Measurements from ENCODE around the gene NACC1. TPM values are rescaled to one million over a fixed set of nuclear protein-coding genes. Genes with fewer than 3 reads are reported as not detected.

The NACC1 gene
- total and polyA plus RNA-seq, 2 experiments from 2014 or later: 12.4 to 260 TPM

DNA sequence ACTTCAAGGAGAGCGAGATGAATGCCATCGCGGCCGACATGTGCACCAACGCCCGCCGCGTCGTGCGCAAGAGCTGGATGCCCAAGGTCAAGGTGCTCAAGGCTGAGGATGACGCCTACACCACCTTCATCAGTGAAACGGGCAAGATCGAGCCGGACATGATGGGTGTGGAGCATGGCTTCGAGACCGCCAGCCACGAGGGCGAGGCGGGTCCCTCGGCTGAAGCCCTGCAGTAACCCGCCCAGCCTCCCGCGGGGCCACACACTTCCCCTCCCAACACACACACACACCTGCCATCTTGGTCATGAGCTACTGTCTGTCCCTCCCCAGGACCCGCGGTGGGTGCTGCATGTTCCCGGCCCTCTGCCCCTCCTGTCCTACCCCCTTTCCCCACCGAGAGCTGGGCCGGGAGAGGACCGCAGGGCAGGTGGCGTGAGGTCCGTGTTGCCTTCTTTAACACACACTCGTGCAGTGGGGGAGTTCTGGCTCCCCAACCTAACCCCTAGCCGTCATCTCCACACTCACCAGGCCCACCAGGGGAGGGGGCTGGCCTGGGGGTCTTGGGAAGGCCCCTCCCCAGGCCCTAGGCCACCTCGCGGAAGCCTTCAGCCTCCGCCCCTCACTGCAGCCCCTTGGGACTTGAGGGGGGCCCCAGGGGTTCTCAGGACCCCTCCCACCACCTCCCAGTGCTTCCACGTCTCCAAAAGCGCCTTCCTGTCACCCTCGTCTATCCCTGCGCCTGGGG is 20.3 kb downstream of the NACC1 start:
- Mint-ChIP-seq H3K9me3 (no peaks in the 10 kb centered on the region), H3K4me1 (peaks cover 16% of the 10 kb centered on the region), H3K36me3 (ENCODE audit: low read depth) (peaks cover 54% of the 10 kb centered on the region), H3K27ac (no peak overlapping the region), H3K4me3 (no peak overlapping the region), H3K27me3 (ENCODE audit: insufficient read depth, low read depth, poor library complexity) (peaks cover 19% of the 10 kb centered on the region)
- DNase-seq (ENCODE audit: low spot score) (no peak), ATAC-seq (no peak)
- Histone ChIP-seq H3K27ac (ENCODE audit: low read depth) (no peak overlapping the region), H2AFZ (no peak overlapping the region), H3K36me3 (ENCODE audit: insufficient read depth) (peaks cover 5% of the 10 kb centered on the region; the same call in 1 of the 2 replicates), H3K4me2 (no peak overlapping the region), H4K20me1 (replicated peaks; ENCODE audit: insufficient read depth) (peaks cover 24% of the 10 kb centered on the region), H3K79me2 (replicated peaks; ENCODE audit: insufficient read depth) (peaks cover 16% of the 10 kb centered on the region), H3K9me2 (ENCODE audit: insufficient read depth) (no peaks in the 10 kb centered on the region), H3F3A (replicated peaks; ENCODE audit: low read depth) (0 out of 2 replicates have a peak, but pooled peaks cover 7% of the 10 kb centered on the region), H3K4me3 (no peak overlapping the region), H3K27me3 (ENCODE audit: insufficient read depth) (no peaks in the 10 kb centered on the region), H3K4me1 (ENCODE audit: insufficient read depth) (no peaks in the 10 kb centered on the region)
- no peak for TF ChIP-seq POLR2AphosphoS5 (IDR thresholded peaks at IDR 0.05; ENCODE audit: low read depth)
- TF ChIP-seq EZH2 (IDR thresholded peaks at IDR 0.05; ENCODE audit: low read depth, unreplicated experiment): no peak
- no peak for TF ChIP-seq CTCF (conservative IDR thresholded peaks at IDR 0.05; ENCODE audit: low read depth in 2 of 2)
- TF ChIP-seq CREB1 (CRISPR knock-in tag; IDR thresholded peaks at IDR 0.05; ENCODE audit: low read depth): no peak
- no peak for TF ChIP-seq ZNF331 (CRISPR knock-in tag; IDR thresholded peaks at IDR 0.05; ENCODE audit: low read depth)
- no peak for TF ChIP-seq ZNF462 (CRISPR knock-in tag; IDR thresholded peaks at IDR 0.05)
- no peak for TF ChIP-seq ZNF114 (CRISPR knock-in tag; IDR thresholded peaks at IDR 0.05)
- TF ChIP-seq NANOG (IDR thresholded peaks at IDR 0.05; ENCODE audit: borderline replicate concordance): no peak
- no peak for TF ChIP-seq STAT1 (IDR thresholded peaks at IDR 0.05; ENCODE audit: unreplicated experiment)
- TF ChIP-seq EZH2phosphoT487 (IDR thresholded peaks at IDR 0.05; ENCODE audit: unreplicated experiment): no peak
- TF ChIP-seq ETS1 (IDR thresholded peaks at IDR 0.05): no peak
- TF ChIP-seq JUNB (IDR thresholded peaks at IDR 0.05; ENCODE audit: unreplicated experiment): no peak
- TF ChIP-seq, protein P1, sequence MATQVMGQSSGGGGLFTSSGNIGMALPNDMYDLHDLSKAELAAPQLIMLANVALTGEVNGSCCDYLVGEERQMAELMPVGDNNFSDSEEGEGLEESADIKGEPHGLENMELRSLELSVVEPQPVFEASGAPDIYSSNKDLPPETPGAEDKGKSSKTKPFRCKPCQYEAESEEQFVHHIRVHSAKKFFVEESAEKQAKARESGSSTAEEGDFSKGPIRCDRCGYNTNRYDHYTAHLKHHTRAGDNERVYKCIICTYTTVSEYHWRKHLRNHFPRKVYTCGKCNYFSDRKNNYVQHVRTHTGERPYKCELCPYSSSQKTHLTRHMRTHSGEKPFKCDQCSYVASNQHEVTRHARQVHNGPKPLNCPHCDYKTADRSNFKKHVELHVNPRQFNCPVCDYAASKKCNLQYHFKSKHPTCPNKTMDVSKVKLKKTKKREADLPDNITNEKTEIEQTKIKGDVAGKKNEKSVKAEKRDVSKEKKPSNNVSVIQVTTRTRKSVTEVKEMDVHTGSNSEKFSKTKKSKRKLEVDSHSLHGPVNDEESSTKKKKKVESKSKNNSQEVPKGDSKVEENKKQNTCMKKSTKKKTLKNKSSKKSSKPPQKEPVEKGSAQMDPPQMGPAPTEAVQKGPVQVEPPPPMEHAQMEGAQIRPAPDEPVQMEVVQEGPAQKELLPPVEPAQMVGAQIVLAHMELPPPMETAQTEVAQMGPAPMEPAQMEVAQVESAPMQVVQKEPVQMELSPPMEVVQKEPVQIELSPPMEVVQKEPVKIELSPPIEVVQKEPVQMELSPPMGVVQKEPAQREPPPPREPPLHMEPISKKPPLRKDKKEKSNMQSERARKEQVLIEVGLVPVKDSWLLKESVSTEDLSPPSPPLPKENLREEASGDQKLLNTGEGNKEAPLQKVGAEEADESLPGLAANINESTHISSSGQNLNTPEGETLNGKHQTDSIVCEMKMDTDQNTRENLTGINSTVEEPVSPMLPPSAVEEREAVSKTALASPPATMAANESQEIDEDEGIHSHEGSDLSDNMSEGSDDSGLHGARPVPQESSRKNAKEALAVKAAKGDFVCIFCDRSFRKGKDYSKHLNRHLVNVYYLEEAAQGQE (IDR thresholded peaks at IDR 0.05; ENCODE audit: unreplicated experiment): no peak

All from GM23338 (cell line).